Rectal smooth muscle tissue (tissue), 1 donor: ENCODE measurements around the gene ST6GALNAC6.

ENCODE experiments used
- H3K27ac ChIP-seq: one replicate; pipeline ENCODE4 v1.7.0; 2013; ENCODE audit warnings: low read depth, low read length, inconsistent platforms
- H3K27me3 ChIP-seq: one replicate; pipeline ENCODE4 v1.7.0; 2013; ENCODE audit warnings: low read length; ENCODE audit not compliant: control insufficient read depth, insufficient read depth
- H3K36me3 ChIP-seq: one replicate; pipeline ENCODE4 v1.7.0; 2013; ENCODE audit warnings: low read length; ENCODE audit not compliant: control insufficient read depth, insufficient read depth
- H3K4me1 ChIP-seq: one replicate; pipeline ENCODE4 v1.7.0; 2013; ENCODE audit warnings: low read length; ENCODE audit not compliant: control insufficient read depth, insufficient read depth
- H3K4me3 ChIP-seq: one replicate; pipeline ENCODE4 v1.7.0; 2013; ENCODE audit warnings: low read length
- H3K9ac ChIP-seq: one replicate; pipeline ENCODE4 v1.7.0; 2013; ENCODE audit warnings: low read length

Gene ST6GALNAC6

GRCh38 chr9:127941062-127941960 is 41.9 kb upstream of the ST6GALNAC6 start:
- no peaks in the 10 kb centered on the region for H3K27me3 ChIP-seq
- H3K9ac ChIP-seq, result no peak overlapping the region
- H3K4me1 ChIP-seq, result peaks cover 9% of the 10 kb centered on the region
- peaks cover 15% of the 10 kb centered on the region for H3K36me3 ChIP-seq
- H3K4me3 ChIP-seq, result no peak overlapping the region
- H3K27ac ChIP-seq, result no peak overlapping the region

GRCh38 chr9:127940593-127940992 is 41.2 kb upstream of the ST6GALNAC6 start:
- Histone ChIP-seq H3K4me3 (no peak overlapping the region), H3K27ac (no peak overlapping the region), H3K9ac (no peak overlapping the region), H3K27me3 (no peaks in the 10 kb centered on the region), H3K4me1 (peaks cover 12% of the 10 kb centered on the region), H3K36me3 (peaks cover 13% of the 10 kb centered on the region)

- Histone ChIP-seq H3K27me3 (no peaks in the 10 kb centered on the region), H3K9ac (no peak overlapping the region), H3K4me1 (peaks cover 12% of the 10 kb centered on the region), H3K4me3 (peak overlapping the region; percentile 69), H3K36me3 (peaks cover 11% of the 10 kb centered on the region), H3K27ac (no peak overlapping the region)
Measured at GRCh38 chr9:127938298-127938690, 38.9 kb upstream of the ST6GALNAC6 start.

DNA sequence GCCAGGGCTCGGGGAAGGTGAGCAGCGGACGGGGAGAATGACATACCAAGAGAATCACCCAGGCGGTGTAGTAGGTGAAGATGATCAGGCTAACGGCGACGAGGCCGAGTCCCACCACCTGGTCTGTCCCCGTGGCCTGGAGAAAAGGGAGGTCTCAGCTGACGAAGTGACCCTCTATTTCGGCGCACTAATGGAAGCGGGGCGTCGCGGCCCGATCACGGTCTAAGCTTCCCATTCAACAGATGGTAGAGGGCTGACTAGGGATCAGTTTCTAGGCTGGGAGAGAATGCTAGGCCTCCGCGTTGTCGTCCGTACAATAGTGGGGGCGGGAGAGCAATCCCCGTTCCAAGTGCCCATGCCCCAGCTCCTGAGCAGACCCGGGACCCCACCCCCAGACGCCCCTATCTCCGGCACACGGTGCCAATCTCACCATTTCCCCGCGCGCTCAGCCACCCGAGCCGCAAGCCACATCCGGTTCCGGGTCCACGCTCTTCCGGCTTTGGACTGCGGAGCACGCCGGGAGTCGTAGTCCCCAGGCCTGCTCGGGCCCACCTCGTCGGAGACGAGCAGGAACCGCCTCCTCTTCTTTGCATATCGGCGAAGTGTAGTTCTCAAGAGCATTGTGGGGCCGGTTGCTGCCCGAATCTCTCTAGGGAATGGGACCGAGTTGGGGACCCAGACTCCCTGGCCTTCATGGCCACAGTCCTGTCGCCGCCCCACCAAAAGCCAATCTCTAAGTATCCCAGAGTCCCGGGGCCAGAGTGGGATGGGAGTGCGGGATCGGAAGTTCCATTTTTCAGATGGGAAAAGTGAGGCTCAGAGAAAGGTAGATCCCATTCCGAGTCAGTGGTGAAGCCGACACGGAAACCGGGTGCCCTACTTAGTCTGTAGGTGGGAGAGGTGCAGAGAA is 38.2 kb upstream of the ST6GALNAC6 start, which contains the start of gene DPM2:
Gene DPM2 (minus strand): TSS at position 467 of the 910 bp plus-strand sequence. CDS start 34 bp downstream, at position 433.
- peak within 1 kb of the TSS; percentile 33 for H3K9ac ChIP-seq
- H3K27me3 ChIP-seq, result no peaks in the 10 kb centered on the region
- H3K27ac ChIP-seq, result peak within 1 kb of the TSS; percentile 50
- H3K4me1 ChIP-seq, result peaks cover 12% of the 10 kb centered on the region
- H3K36me3 ChIP-seq, result peaks cover 5% of the 10 kb centered on the region
- H3K4me3 ChIP-seq, result peak within 1 kb of the TSS; percentile 69

- H3K9ac ChIP-seq, result peak overlapping the region; percentile 33
- peaks cover 12% of the 10 kb centered on the region for H3K4me1 ChIP-seq
- H3K27ac ChIP-seq, result no peak overlapping the region
- H3K27me3 ChIP-seq, result no peaks in the 10 kb centered on the region
- H3K36me3 ChIP-seq, result no peaks in the 10 kb centered on the region
- peak overlapping the region; percentile 69 for H3K4me3 ChIP-seq
Measured at GRCh38 chr9:127937056-127937387, 37.6 kb upstream of the ST6GALNAC6 start.

GRCh38 chr9:127936347-127936852 is 37.0 kb upstream of the ST6GALNAC6 start:
- Histone ChIP-seq H3K27ac (no peak overlapping the region), H3K36me3 (no peaks in the 10 kb centered on the region), H3K4me3 (no peak overlapping the region), H3K9ac (no peak overlapping the region), H3K4me1 (peaks cover 12% of the 10 kb centered on the region), H3K27me3 (no peaks in the 10 kb centered on the region)

DNA sequence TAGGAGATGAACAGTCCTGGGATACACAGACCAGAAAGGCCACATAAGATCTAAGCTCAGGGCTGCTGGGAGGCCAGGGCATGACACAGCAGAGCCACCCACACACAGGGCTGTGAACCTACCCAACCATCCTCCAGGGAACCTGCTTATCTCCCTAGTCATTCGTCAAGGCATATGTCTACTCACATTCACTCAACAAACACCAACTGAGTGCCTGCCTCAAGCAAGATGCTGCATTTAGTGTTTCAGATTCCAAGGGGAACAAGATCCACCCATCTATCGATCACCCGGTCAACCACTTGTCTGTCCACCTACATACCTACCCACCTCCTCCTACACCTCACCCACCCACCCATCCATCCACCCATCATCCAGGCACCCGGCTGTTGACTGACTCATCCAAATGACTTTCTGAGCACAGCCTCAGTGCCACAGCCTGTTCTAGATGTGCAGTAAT is 36.4 kb upstream of the ST6GALNAC6 start:
- Histone ChIP-seq H3K36me3 (no peaks in the 10 kb centered on the region), H3K9ac (no peak overlapping the region), H3K27me3 (no peaks in the 10 kb centered on the region), H3K4me3 (no peak overlapping the region), H3K27ac (no peak overlapping the region), H3K4me1 (peaks cover 12% of the 10 kb centered on the region)

DNA sequence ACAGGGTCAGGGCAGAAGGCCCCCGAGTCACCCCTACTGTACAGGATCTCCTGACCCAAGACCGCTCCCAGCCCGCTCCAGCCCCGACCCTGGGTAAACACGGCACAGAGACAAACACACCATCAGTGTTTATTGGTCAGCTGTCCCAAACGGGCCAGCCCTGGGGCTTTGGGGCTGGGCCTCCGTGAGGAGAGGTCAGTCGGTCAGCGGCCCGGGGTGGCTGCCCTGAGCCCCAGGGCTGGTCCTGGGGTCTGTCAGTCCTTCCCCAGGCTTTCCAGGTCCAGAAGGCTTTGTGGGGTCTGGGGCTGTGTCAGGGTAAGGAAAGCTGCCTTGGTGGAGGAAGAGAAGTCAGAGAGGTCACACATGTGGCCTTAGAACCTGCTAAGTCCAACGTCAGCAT is 35.6 kb upstream of the ST6GALNAC6 start:
- no peaks in the 10 kb centered on the region for H3K36me3 ChIP-seq
- no peaks in the 10 kb centered on the region for H3K27me3 ChIP-seq
- no peak overlapping the region for H3K4me3 ChIP-seq
- peaks cover 12% of the 10 kb centered on the region for H3K4me1 ChIP-seq
- no peak overlapping the region for H3K27ac ChIP-seq
- no peak overlapping the region for H3K9ac ChIP-seq

DNA sequence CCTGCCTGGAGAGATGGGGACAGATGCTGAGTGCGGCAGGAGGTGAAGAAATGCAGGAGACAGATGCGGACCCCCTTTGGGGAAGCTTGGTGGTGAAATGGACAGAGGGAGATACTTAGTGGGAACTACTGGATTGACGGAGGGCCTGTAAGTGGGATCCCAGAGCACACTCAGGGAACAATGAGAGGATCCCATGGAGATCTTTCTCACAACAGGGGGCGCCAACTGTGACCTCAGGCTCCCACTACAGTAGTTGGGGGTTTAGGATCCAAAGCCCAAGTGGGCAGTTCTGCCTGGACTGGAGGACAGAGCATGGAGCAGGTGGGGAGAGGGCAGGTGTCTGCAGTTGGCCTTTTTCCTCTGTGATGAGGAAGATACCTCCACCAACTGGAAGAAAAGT is 34.8 kb upstream of the ST6GALNAC6 start:
- peaks cover 12% of the 10 kb centered on the region for H3K4me1 ChIP-seq
- no peaks in the 10 kb centered on the region for H3K27me3 ChIP-seq
- H3K27ac ChIP-seq, result no peak overlapping the region
- no peaks in the 10 kb centered on the region for H3K36me3 ChIP-seq
- H3K4me3 ChIP-seq, result no peak overlapping the region
- H3K9ac ChIP-seq, result no peak overlapping the region

DNA sequence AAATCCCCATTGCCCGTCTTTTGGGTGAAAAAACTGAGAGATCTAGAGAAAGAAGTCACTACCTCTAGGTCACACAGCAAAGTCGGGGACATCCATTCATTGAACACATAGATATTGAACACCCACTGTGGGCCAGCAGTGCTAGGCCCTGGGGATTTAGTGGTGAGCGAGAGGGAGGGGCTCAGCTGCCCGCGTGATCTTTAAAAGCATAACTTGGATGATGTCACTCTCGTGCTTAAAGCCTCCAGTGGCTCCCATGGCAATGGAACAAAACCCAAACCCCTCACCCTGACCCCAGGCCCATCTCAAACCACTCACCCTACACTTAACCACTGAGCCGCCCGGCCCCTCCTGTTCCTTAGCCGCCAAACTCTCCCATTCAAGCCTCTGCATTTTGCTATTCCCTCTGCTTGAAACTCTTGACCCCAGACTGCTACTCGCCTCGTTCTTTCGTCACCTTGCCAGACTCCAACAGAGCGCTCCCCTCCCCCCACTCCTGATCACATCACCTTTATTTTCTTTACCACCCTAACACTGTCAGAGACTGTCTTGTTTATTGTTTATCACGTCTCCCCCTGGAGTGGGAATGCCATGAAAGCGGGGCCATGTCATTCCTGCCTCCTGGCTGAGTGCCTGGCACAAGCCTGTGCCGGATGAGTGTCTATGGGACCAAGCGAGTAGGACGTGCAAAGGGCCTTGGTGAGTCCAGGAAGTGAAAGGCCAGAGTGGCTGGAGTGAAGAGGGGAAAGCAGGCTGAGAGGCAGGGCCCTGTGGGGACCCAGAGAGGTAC is 31.9 kb upstream of the ST6GALNAC6 start:
- Histone ChIP-seq H3K4me3 (peak overlapping the region; percentile 42), H3K27me3 (peaks cover 8% of the 10 kb centered on the region), H3K9ac (no peak overlapping the region), H3K36me3 (no peaks in the 10 kb centered on the region), H3K4me1 (peaks cover 3% of the 10 kb centered on the region), H3K27ac (no peak overlapping the region)

DNA sequence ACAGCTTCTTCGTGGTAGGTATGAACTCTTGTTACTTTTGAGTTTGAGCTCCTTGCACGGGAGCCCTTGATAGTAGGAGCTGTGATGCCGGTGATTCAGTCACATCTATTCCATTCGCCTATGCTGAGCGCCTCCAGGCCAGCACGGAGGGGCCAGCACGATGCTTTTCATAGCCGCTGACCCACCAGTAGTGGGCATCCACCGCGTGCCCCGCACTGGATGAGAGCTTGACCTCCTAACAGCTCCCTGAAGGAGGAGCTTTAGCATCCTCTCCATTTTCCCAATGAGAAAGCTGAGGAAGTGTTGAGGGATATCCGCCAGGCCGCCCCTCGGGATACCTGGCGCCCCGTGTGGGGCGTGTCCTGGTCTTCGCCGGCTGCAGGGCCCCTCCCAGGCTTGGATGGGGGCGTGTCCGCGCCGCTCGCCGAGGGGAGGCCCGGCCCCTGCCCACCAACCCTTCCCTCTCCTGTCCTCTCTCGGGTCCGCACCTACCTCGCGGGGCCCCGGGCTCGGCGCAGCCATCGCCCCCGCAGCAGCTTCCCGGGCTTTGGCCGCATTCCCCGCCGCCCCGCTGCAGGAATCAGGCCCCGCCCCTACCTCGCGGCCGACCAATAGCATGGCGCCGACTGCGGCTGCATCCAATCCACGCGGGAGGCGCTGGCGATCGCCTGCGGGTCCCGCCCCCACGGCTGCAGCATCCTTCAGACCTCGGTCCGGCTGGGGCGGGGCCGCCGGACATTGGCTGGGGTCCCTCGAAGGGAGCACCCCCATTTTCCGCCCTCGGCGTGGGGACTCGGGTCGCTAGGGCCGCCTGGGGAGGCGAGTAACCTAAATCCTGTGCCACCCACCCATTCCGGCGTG is 31.1 kb upstream of the ST6GALNAC6 start, which contains the start of gene PIP5KL1:
Gene PIP5KL1 (minus strand): TSS at position 547 of the 861 bp plus-strand sequence. CDS start 25 bp downstream, at position 522.
- H3K36me3 ChIP-seq, result no peaks in the 10 kb centered on the region
- H3K9ac ChIP-seq, result no peak within 1 kb of the TSS
- H3K4me3 ChIP-seq, result peak within 1 kb of the TSS; percentile 42
- H3K27me3 ChIP-seq, result peaks cover 9% of the 10 kb centered on the region
- H3K4me1 ChIP-seq, result no peaks in the 10 kb centered on the region
- H3K27ac ChIP-seq, result no peak within 1 kb of the TSS
